Astrocyte (in vitro differentiated cells and primary cell): Measurements from ENCODE around the gene SARDH. TPM values are rescaled to one million over a fixed set of nuclear protein-coding genes. Genes with fewer than 3 reads are reported as not detected.

Experiments used
- DNase-seq: peaks from one replicate; pipeline ENCODE4 v3.0.0-alpha.2; 2010; ENCODE audit warnings: low read depth
- FAIRE-seq: peaks from 2 replicates; lab custom pipeline; 2011; peaks lifted over from hg19 to GRCh38; lab: Jason Lieb, UNC
- H2AFZ ChIP-seq: 2 replicates; pipeline ENCODE4 v1.6.0; 2012; ENCODE audit warnings: low read depth, low read length, inconsistent platforms
- H3K27ac ChIP-seq: 2 replicates; pipeline ENCODE4 v1.5.1; 2011; ENCODE audit warnings: low read depth, low read length, inconsistent platforms
- H3K27me3 ChIP-seq: 2 replicates; pipeline ENCODE4 v1.6.0; 2011; ENCODE audit warnings: low read length, inconsistent platforms; ENCODE audit not compliant: insufficient read depth
- H3K36me3 ChIP-seq: 2 replicates; pipeline ENCODE4 v1.5.1; 2011; ENCODE audit warnings: low read length, inconsistent platforms; ENCODE audit not compliant: insufficient read depth
- H3K4me1 ChIP-seq: 2 replicates; pipeline ENCODE4 v1.5.1; 2011; ENCODE audit warnings: low read length, inconsistent platforms; ENCODE audit not compliant: insufficient read depth
- H3K4me2 ChIP-seq: 2 replicates; pipeline ENCODE4 v1.6.0; 2012; ENCODE audit warnings: low read length, inconsistent platforms
- H3K4me3 ChIP-seq: 2 replicates; pipeline ENCODE4 v1.5.1; 2011; ENCODE audit warnings: low read depth, mild to moderate bottlenecking, low read length, inconsistent platforms; ENCODE audit not compliant: insufficient read depth
- H3K79me2 ChIP-seq: 2 replicates; pipeline ENCODE4 v1.6.0; 2012; ENCODE audit warnings: mild to moderate bottlenecking, low read length, inconsistent platforms; ENCODE audit not compliant: insufficient read depth
- H3K9ac ChIP-seq: 2 replicates; pipeline ENCODE4 v1.6.0; 2012; ENCODE audit warnings: mild to moderate bottlenecking, low read length, inconsistent platforms
- H3K9me3 ChIP-seq: 2 replicates; pipeline ENCODE4 v1.5.1; 2012; ENCODE audit warnings: low read depth, mild to moderate bottlenecking, low read length, inconsistent platforms; ENCODE audit not compliant: insufficient read depth
- H4K20me1 ChIP-seq: 2 replicates; pipeline ENCODE4 v1.6.0; 2012; ENCODE audit warnings: low read length, inconsistent platforms; ENCODE audit not compliant: insufficient read depth
- H3K27ac Mint-ChIP-seq: one replicate; pipeline ENCODE4 v1.8.0; 2021; ENCODE audit warnings: mild to moderate bottlenecking, mixed read lengths; ENCODE audit not compliant: unreplicated experiment
- H3K27me3 Mint-ChIP-seq: one replicate; pipeline ENCODE4 v1.8.0; 2021; ENCODE audit warnings: low read depth, mixed read lengths; ENCODE audit not compliant: unreplicated experiment
- H3K36me3 Mint-ChIP-seq: one replicate; pipeline ENCODE4 v1.8.0; 2021; ENCODE audit warnings: low read depth, mixed read lengths; ENCODE audit not compliant: unreplicated experiment
- H3K4me1 Mint-ChIP-seq: one replicate; pipeline ENCODE4 v1.8.0; 2021; ENCODE audit warnings: low read depth, mixed read lengths; ENCODE audit not compliant: unreplicated experiment
- H3K4me3 Mint-ChIP-seq: one replicate; pipeline ENCODE4 v1.8.0; 2021; ENCODE audit warnings: mild to moderate bottlenecking, moderate library complexity, mixed read lengths; ENCODE audit not compliant: unreplicated experiment
- H3K9me3 Mint-ChIP-seq: one replicate; pipeline ENCODE4 v1.8.0; 2021; ENCODE audit warnings: mild to moderate bottlenecking, mixed read lengths; ENCODE audit not compliant: unreplicated experiment
- CTCF ChIP-seq: IDR thresholded peaks from 2 replicates; pipeline ENCODE4 v1.5.1; 2011; ENCODE audit warnings: low read depth, mild to moderate bottlenecking, inconsistent platforms, low read length, moderate library complexity; ENCODE audit not compliant: insufficient read depth
- EZH2 ChIP-seq: IDR thresholded peaks from 2 replicates; pipeline ENCODE4 v1.6.1; 2012; ENCODE audit warnings: mild to moderate bottlenecking, low read length, inconsistent platforms; ENCODE audit not compliant: insufficient read depth
- total RNA-seq: library from RNA; stranded (reverse); gene quantifications from 2 replicates; pipeline ENCODE4 v1.2.1, GENCODE V29; 2021

Gene SARDH
- total RNA-seq, 1 donor from 2014 or later: 2.8 TPM

GRCh38 chr9:133779516-133780403 lies 41.6 kb upstream of the SARDH start:
- Histone ChIP-seq H4K20me1 (peaks cover 13% of the 10 kb centered on the region), H3K9me3 (no peaks in the 10 kb centered on the region), H3K27me3 (no peaks in the 10 kb centered on the region), H3K4me1 (no peaks in the 10 kb centered on the region), H3K27ac (no peak overlapping the region), H3K4me2 (no peak overlapping the region), H2AFZ (no peak overlapping the region), H3K36me3 (peaks cover 12% of the 10 kb centered on the region), H3K79me2 (no peaks in the 10 kb centered on the region), H3K4me3 (no peak overlapping the region), H3K9ac (no peak overlapping the region)
- Mint-ChIP-seq H3K4me1 (peaks cover 7% of the 10 kb centered on the region), H3K27me3 (no peaks in the 10 kb centered on the region), H3K4me3 (no peak overlapping the region), H3K27ac (no peak overlapping the region), H3K36me3 (peaks cover 12% of the 10 kb centered on the region), H3K9me3 (no peaks in the 10 kb centered on the region)
- no peak for TF ChIP-seq EZH2
- TF ChIP-seq CTCF: no peak
- no peak for FAIRE-seq
- DNase-seq: no peak

GRCh38 chr9:133779081-133779480 lies 40.9 kb upstream of the SARDH start:
- Histone ChIP-seq H3K9ac (no peak overlapping the region), H3K27me3 (no peaks in the 10 kb centered on the region), H4K20me1 (peaks cover 17% of the 10 kb centered on the region), H2AFZ (no peak overlapping the region), H3K9me3 (no peaks in the 10 kb centered on the region), H3K4me2 (no peak overlapping the region), H3K27ac (no peak overlapping the region), H3K79me2 (no peaks in the 10 kb centered on the region), H3K4me1 (peaks cover 5% of the 10 kb centered on the region), H3K4me3 (no peak overlapping the region), H3K36me3 (peaks cover 17% of the 10 kb centered on the region)
- FAIRE-seq (no peak), DNase-seq (no peak)
- no peak for TF ChIP-seq CTCF
- no peak for TF ChIP-seq EZH2
- Mint-ChIP-seq H3K4me3 (no peak overlapping the region), H3K27ac (no peak overlapping the region), H3K36me3 (peaks cover 13% of the 10 kb centered on the region), H3K4me1 (peaks cover 7% of the 10 kb centered on the region), H3K27me3 (no peaks in the 10 kb centered on the region), H3K9me3 (no peaks in the 10 kb centered on the region)
